ENCODE results near the gene ZBTB48.

ZBTB48 gene

GRCh38 chr1:6579374-6580118 lies at the start of gene ZBTB48:
TSS of gene ZBTB48 (plus strand) at chr1:6579994. CDS start at chr1:6580610, 616 bp downstream.
- H3K27me3 ChIP-seq (ENCODE audit: low read length): no peaks in the 10 kb centered on the region
- no peaks in the 10 kb centered on the region for H3K9me3 ChIP-seq (ENCODE audit: insufficient read depth, low read length)
- H4K20me1 ChIP-seq (ENCODE audit: low read depth, low read length): no peaks in the 10 kb centered on the region
- no peaks in the 10 kb centered on the region for H3F3A ChIP-seq (ENCODE audit: insufficient read depth)
- peaks cover 13% of the 10 kb centered on the region; the same call in 1 of the 2 replicates for H3K79me2 ChIP-seq (ENCODE audit: insufficient read depth, low read length)
- peak within 1 kb of the TSS; percentile 81 for H3K4me3 ChIP-seq (ENCODE audit: insufficient read depth, low read length, poor library complexity, severe bottlenecking)
- no peaks in the 10 kb centered on the region for H3K36me3 ChIP-seq (ENCODE audit: low read length)
- H3K9me2 ChIP-seq (replicated peaks; ENCODE audit: insufficient read depth, low read length): no peaks in the 10 kb centered on the region
- TF ChIP-seq CTCF (IDR thresholded peaks at IDR 0.05; ENCODE audit: insufficient read depth, low read length, poor library complexity, severe bottlenecking): no peak
- TF ChIP-seq EZH2phosphoT487 (conservative IDR thresholded peaks at IDR 0.05; ENCODE audit: low read length): no peak
- H2AFZ ChIP-seq (ENCODE audit: low read depth, low read length, severe bottlenecking): peak within 1 kb of the TSS; percentile 99
- H3K9ac ChIP-seq (ENCODE audit: low read length): peak within 1 kb of the TSS; percentile 82
- H3K27ac ChIP-seq (ENCODE audit: low read depth, low read length): no peak within 1 kb of the TSS
- peak within 1 kb of the TSS; percentile 83 for H3K4me2 ChIP-seq (ENCODE audit: low read depth, low read length, poor library complexity, severe bottlenecking)

- no peak overlapping the region for H3K9ac ChIP-seq (ENCODE audit: low read length)
- no peaks in the 10 kb centered on the region; the same call in 1 of the 2 replicates for H4K20me1 ChIP-seq (ENCODE audit: low read depth, low read length)
- no peaks in the 10 kb centered on the region for H3K9me2 ChIP-seq (replicated peaks; ENCODE audit: insufficient read depth, low read length)
- no peaks in the 10 kb centered on the region for H3K9me3 ChIP-seq (ENCODE audit: insufficient read depth, low read length)
- H3K4me3 ChIP-seq (ENCODE audit: insufficient read depth, low read length, poor library complexity, severe bottlenecking): no peak overlapping the region
- H3K27ac ChIP-seq (ENCODE audit: low read depth, low read length): no peak overlapping the region
- H2AFZ ChIP-seq (ENCODE audit: low read depth, low read length, severe bottlenecking): no peak overlapping the region
- H3K4me2 ChIP-seq (ENCODE audit: low read depth, low read length, poor library complexity, severe bottlenecking): no peak overlapping the region
- 0 out of 2 replicates have a peak, but pooled peaks cover 11% of the 10 kb centered on the region for H3K36me3 ChIP-seq (ENCODE audit: low read length)
- TF ChIP-seq EZH2phosphoT487 (conservative IDR thresholded peaks at IDR 0.05; ENCODE audit: low read length) (no peak), CTCF (IDR thresholded peaks at IDR 0.05; ENCODE audit: insufficient read depth, low read length, poor library complexity, severe bottlenecking) (no peak)
- peaks cover 3% of the 10 kb centered on the region; the same call in 1 of the 2 replicates for H3K79me2 ChIP-seq (ENCODE audit: insufficient read depth, low read length)
- no peaks in the 10 kb centered on the region for H3F3A ChIP-seq (ENCODE audit: insufficient read depth)
- no peaks in the 10 kb centered on the region for H3K27me3 ChIP-seq (ENCODE audit: low read length)
These were observed 49.2 kb upstream of the ZBTB48 start for GRCh38 chr1:6530504-6531160.

GRCh38 chr1:6531996-6532395 lies 47.8 kb upstream of the ZBTB48 start:
- no peak for TF ChIP-seq EZH2phosphoT487 (conservative IDR thresholded peaks at IDR 0.05; ENCODE audit: low read length)
- no peak for TF ChIP-seq CTCF (IDR thresholded peaks at IDR 0.05; ENCODE audit: insufficient read depth, low read length, poor library complexity, severe bottlenecking)
- Histone ChIP-seq H3K9me2 (replicated peaks; ENCODE audit: insufficient read depth, low read length) (no peaks in the 10 kb centered on the region), H3F3A (ENCODE audit: insufficient read depth) (no peaks in the 10 kb centered on the region), H3K9me3 (ENCODE audit: insufficient read depth, low read length) (no peaks in the 10 kb centered on the region), H3K4me2 (ENCODE audit: low read depth, low read length, poor library complexity, severe bottlenecking) (no peak overlapping the region), H3K9ac (ENCODE audit: low read length) (no peak overlapping the region), H3K4me3 (ENCODE audit: insufficient read depth, low read length, poor library complexity, severe bottlenecking) (no peak overlapping the region), H3K27ac (ENCODE audit: low read depth, low read length) (no peak overlapping the region), H2AFZ (ENCODE audit: low read depth, low read length, severe bottlenecking) (no peak overlapping the region), H3K79me2 (ENCODE audit: insufficient read depth, low read length) (peaks cover 6% of the 10 kb centered on the region; the same call in 1 of the 2 replicates), H3K36me3 (ENCODE audit: low read length) (0 out of 2 replicates have a peak, but pooled peaks cover 11% of the 10 kb centered on the region), H3K27me3 (ENCODE audit: low read length) (no peaks in the 10 kb centered on the region), H4K20me1 (ENCODE audit: low read depth, low read length) (no peaks in the 10 kb centered on the region)

All from SU-DHL-6 (cell line).